Body of pancreas (tissue), 4 donors: ENCODE results near the gene PPID. TPM values are rescaled to one million over a fixed set of nuclear protein-coding genes. Genes with fewer than 3 reads are reported as not detected.

Source experiments
- ATAC-seq: fragments of 150-250 bp; one replicate; pipeline ENCODE4 v1.9.1; 2016
- DNase-seq, 4 donors: peaks; one replicate each; pipeline ENCODE4 v3.0.0-alpha.2; 2019
- H3K27ac ChIP-seq, 4 donors: fragments of 200-600 bp; sonication (generic); 1 replicate in 3 of 4; 2 replicates in 1 of 4; pipeline versions ENCODE4 v1.5.1 to v1.6.1; 2016 to 2019; ENCODE audit warnings: mild to moderate bottlenecking in 1 of 4, mixed read lengths in 1 of 4, moderate library complexity in 1 of 4
- H3K27me3 ChIP-seq, 2 donors: fragments of 200-600 bp; sonication (generic); one replicate each; pipeline ENCODE4 v1.6.0; 2016; ENCODE audit warnings: mild to moderate bottlenecking in 1 of 2
- H3K36me3 ChIP-seq, 2 donors: fragments of 200-600 bp; sonication (generic); replicated peaks in 1 of 2; 2 replicates each; pipeline ENCODE4 v1.5.1; 2016; ENCODE audit warnings: low read depth in 2 of 2; ENCODE audit not compliant: insufficient read depth in 1 of 2
- H3K4me1 ChIP-seq: fragments of 200-600 bp; sonication (generic); one replicate; pipeline ENCODE4 v1.6.0; 2016
- H3K4me3 ChIP-seq, 2 donors: fragments of 200-600 bp; sonication (generic); 1 replicate in 1 of 2; 2 replicates in 1 of 2; pipeline ENCODE4 v1.5.1; 2016 to 2019
- H3K9me3 ChIP-seq, 3 donors: fragments of 200-600 bp; sonication (generic); 1 replicate in 2 of 3; 2 replicates in 1 of 3; pipeline ENCODE4 v1.5.1; 2016
- CTCF ChIP-seq, 7 experiments: fragments of 450-650 bp in 4 of 7; fragments of 200-600 bp in 3 of 7; sonication (generic) in 3 of 7; IDR thresholded peaks; one replicate each; pipeline ENCODE4 v1.5.1; 2016 to 2019; ENCODE audit warnings: antibody characterized with exemption in 7 of 7
- POLR2A ChIP-seq, 3 donors: fragments of 450-650 bp; IDR thresholded peaks; one replicate each; pipeline ENCODE4 v1.6.1; 2016; ENCODE audit warnings: antibody characterized with exemption in 3 of 3, mild to moderate bottlenecking in 2 of 3
- WGBS, 2 donors: methylation state at CpG; one replicate each; pipeline ENCODE4 v1.1.5; 2017; 5-methylcytosine and 5-hydroxymethylcytosine counted together
- intact Hi-C: fragments of 100-400 bp; cut with DNase I; formaldehyde crosslinking; loops from one replicate; pipeline ENCODE4 v1.15.1; 2023
- total RNA-seq, 2 donors: library from RNA; depleted of rRNA; stranded (reverse); fragments of >200 nt; gene quantifications; one replicate each; pipeline ENCODE4 v1.1.0, GENCODE V29; 2016

PPID gene
- total RNA-seq, 2 donors from 2014 or later, result 15.5 to 19.7 TPM

- H3K9me3 ChIP-seq, result no peaks in the 10 kb centered on the region
- TF ChIP-seq POLR2A (IDR thresholded peaks at IDR 0.05), result no peak
- no peak for TF ChIP-seq CTCF (IDR thresholded peaks at IDR 0.05)
Measured at GRCh38 chr4:158678767-158679166, 44.4 kb downstream of the PPID start.

GRCh38 chr4:158676076-158676475, 47.1 kb downstream of the PPID start:
- 76 to 84% methylated on average over 5 of the region's 5 CpGs for WGBS, 2 donors
- DNase-seq (no peak), ATAC-seq (no peak)
- intact Hi-C loops, result no loop called here
- Histone ChIP-seq H3K27me3 (no peaks in the 10 kb centered on the region), H3K4me3 (no peak overlapping the region), H3K36me3 (no peaks in the 10 kb centered on the region), H3K4me1 (peaks cover 13% of the 10 kb centered on the region), H3K9me3 (no peaks in the 10 kb centered on the region), H3K27ac (no peak overlapping the region)
- TF ChIP-seq POLR2A (IDR thresholded peaks at IDR 0.05), result no peak
- TF ChIP-seq CTCF (IDR thresholded peaks at IDR 0.05), result no peak

More at GRCh38 chr4:158678767-158679166, 44.4 kb downstream of the PPID start:
- Histone ChIP-seq H3K4me1 (peaks cover 4% of the 10 kb centered on the region), H3K27ac (no peak overlapping the region), H3K4me3 (no peak overlapping the region), H3K36me3 (no peaks in the 10 kb centered on the region), H3K27me3 (no peaks in the 10 kb centered on the region)
- DNase-seq, result no peak
- no peak for ATAC-seq
- 95% methylated on average over 2 of the region's 2 CpGs for WGBS, 2 donors
- intact Hi-C loops, result no loop called here

GRCh38 chr4:158673633-158674032, 49.6 kb downstream of the PPID start:
- ATAC-seq (no peak), DNase-seq (no peak)
- Histone ChIP-seq H3K4me1 (peaks cover 21% of the 10 kb centered on the region), H3K9me3 (no peaks in the 10 kb centered on the region), H3K27me3 (no peaks in the 10 kb centered on the region), H3K36me3 (no peaks in the 10 kb centered on the region), H3K27ac (no peak overlapping the region), H3K4me3 (no peak overlapping the region)
- TF ChIP-seq CTCF (IDR thresholded peaks at IDR 0.05), result no peak
- TF ChIP-seq POLR2A (IDR thresholded peaks at IDR 0.05), result no peak
- intact Hi-C loops, result no loop called here
- WGBS, 2 donors, result 58 to 65% methylated on average over 3 of the region's 3 CpGs

GRCh38 chr4:158671915-158672806, 51.0 kb downstream of the PPID start, which contains the start of gene ETFDH:
TSS of gene ETFDH (plus strand) at chr4:158672296. CDS start at chr4:158672457, 161 bp downstream.
- H3K9me3 ChIP-seq, result no peaks in the 10 kb centered on the region
- intact Hi-C loops, result no loop called here
- DNase-seq, result peak; percentile 99
- no peaks in the 10 kb centered on the region for H3K36me3 ChIP-seq
- ATAC-seq, result peak; percentile 94
- WGBS, 2 donors, result 0% methylated on average over 12 to 60 of the region's 60 CpGs
- peak within 1 kb of the TSS; percentile 57 to 97 for H3K4me3 ChIP-seq
- no peaks in the 10 kb centered on the region for H3K27me3 ChIP-seq
- TF ChIP-seq CTCF (IDR thresholded peaks at IDR 0.05) (peak; percentile 42 to 85 (median 73)), POLR2A (IDR thresholded peaks at IDR 0.05) (peak; percentile 88 to 96 (median 95))
- H3K27ac ChIP-seq, result peak within 1 kb of the TSS; percentile 95 to 98 (median 96)
- H3K4me1 ChIP-seq, result peaks cover 19% of the 10 kb centered on the region

- peak; percentile 0 for ATAC-seq
Measured at GRCh38 chr4:158671665-158671914, 51.6 kb downstream of the PPID start, which contains the start of gene C4orf46. TSS of gene C4orf46 (minus strand) at chr4:158671887. CDS start at chr4:158671801, 86 bp downstream.

More at GRCh38 chr4:158671665-158671914, 51.6 kb downstream of the PPID start, which contains the start of gene C4orf46:
- Histone ChIP-seq H3K4me1 (peaks cover 19% of the 10 kb centered on the region), H3K36me3 (no peaks in the 10 kb centered on the region), H3K4me3 (peak within 1 kb of the TSS; percentile 57 to 97), H3K9me3 (no peaks in the 10 kb centered on the region), H3K27me3 (no peaks in the 10 kb centered on the region), H3K27ac (peak within 1 kb of the TSS; percentile 95 to 98 (median 96))
- intact Hi-C loops, result no loop called here
- WGBS, 2 donors, result 0% methylated on average over 11 to 20 of the region's 20 CpGs
- TF ChIP-seq POLR2A (IDR thresholded peaks at IDR 0.05) (no peak), CTCF (IDR thresholded peaks at IDR 0.05) (no peak)
- DNase-seq, result no peak
